ENCODE data around the gene HOTAIR. TPM values are rescaled to one million over a fixed set of nuclear protein-coding genes. Genes with fewer than 3 reads are reported as not detected.
A peak's percentile ranks its signal among the peaks of the same experiment; 100 is the strongest.

HOTAIR gene
- total and polyA plus RNA-seq, 9 donors: 0.02 to 1.2 (median 0.28) TPM; not detected in 5

DNA sequence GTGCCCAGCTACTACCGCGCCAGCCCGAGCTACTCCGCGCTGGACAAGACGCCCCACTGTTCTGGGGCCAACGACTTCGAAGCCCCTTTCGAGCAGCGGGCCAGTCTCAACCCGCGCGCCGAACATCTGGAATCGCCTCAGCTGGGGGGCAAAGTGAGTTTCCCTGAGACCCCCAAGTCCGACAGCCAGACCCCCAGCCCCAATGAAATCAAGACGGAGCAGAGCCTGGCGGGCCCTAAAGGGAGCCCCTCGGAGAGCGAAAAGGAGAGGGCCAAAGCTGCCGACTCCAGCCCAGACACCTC, 10.9 kb upstream of the HOTAIR start:
- Histone ChIP-seq H3K27me3 (peaks cover 2% of the 10 kb centered on the region), H3K9me3 (no peaks in the 10 kb centered on the region), H3K27ac (no peak overlapping the region), H3K4me1 (ENCODE audit: insufficient read depth) (peaks cover 4% of the 10 kb centered on the region), H3K4me3 (peak overlapping the region; percentile 42), H3K36me3 (no peaks in the 10 kb centered on the region)
- 7 to 10% (median 9%) methylated on average over 13 to 21 of the region's 21 CpGs for WGBS, 3 donors
- peak in 1 of 5 donors; percentile 41 for DNase-seq
- TF ChIP-seq POLR2A (IDR thresholded peaks at IDR 0.05) (no peak), EP300 (IDR thresholded peaks at IDR 0.05) (no peak)
- TF ChIP-seq, protein P1, sequence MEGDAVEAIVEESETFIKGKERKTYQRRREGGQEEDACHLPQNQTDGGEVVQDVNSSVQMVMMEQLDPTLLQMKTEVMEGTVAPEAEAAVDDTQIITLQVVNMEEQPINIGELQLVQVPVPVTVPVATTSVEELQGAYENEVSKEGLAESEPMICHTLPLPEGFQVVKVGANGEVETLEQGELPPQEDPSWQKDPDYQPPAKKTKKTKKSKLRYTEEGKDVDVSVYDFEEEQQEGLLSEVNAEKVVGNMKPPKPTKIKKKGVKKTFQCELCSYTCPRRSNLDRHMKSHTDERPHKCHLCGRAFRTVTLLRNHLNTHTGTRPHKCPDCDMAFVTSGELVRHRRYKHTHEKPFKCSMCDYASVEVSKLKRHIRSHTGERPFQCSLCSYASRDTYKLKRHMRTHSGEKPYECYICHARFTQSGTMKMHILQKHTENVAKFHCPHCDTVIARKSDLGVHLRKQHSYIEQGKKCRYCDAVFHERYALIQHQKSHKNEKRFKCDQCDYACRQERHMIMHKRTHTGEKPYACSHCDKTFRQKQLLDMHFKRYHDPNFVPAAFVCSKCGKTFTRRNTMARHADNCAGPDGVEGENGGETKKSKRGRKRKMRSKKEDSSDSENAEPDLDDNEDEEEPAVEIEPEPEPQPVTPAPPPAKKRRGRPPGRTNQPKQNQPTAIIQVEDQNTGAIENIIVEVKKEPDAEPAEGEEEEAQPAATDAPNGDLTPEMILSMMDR (IDR thresholded peaks at IDR 0.05): no peak
- intact Hi-C loops (cut with DNase I): loop anchor here in 3 of 4 donors (5.0 to 10.0 kb wide), 4 partner anchors 222 to 389 kb away; partner anchors contain the start of gene GPR84 (in 1 of the 3)

DNA sequence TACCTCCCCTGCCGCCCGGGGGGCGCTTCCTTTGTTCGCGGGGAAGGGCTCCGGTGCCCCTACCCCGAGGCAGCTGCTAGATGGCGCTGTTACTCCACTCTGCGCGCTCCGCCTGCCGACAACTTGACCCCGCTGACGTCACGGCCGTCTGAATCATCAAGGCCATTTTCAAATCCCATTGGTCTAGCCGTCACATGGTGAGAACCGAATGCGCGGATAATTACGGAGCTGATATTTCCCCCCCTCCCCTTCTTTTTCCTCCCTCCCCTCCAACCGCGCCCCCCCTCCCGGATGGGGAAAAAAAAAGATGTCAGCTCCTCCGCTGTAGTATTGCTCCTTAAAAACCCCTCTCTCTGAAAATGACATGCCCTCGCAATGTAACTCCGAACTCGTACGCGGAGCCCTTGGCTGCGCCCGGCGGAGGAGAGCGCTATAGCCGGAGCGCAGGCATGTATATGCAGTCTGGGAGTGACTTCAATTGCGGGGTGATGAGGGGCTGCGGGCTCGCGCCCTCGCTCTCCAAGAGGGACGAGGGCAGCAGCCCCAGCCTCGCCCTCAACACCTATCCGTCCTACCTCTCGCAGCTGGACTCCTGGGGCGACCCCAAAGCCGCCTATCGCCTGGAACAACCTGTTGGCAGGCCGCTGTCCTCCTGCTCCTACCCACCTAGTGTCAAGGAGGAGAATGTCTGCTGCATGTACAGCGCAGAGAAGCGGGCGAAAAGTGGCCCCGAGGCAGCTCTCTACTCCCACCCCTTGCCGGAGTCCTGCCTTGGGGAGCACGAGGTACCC, 10.3 kb upstream of the HOTAIR start, which contains the start of gene HOXC10:
Gene HOXC10, plus strand, starts transcription at position 246 of the 791 bp plus-strand sequence. Its CDS starts 114 bp downstream, at position 360.
- Histone ChIP-seq H3K4me3 (peak within 1 kb of the TSS; percentile 42), H3K9me3 (no peaks in the 10 kb centered on the region), H3K27ac (no peak within 1 kb of the TSS), H3K27me3 (peaks cover 2% of the 10 kb centered on the region), H3K4me1 (ENCODE audit: insufficient read depth) (peaks cover 4% of the 10 kb centered on the region), H3K36me3 (no peaks in the 10 kb centered on the region)
- WGBS, 3 donors: 3 to 6% (median 4%) methylated on average over 53 to 55 of the region's 55 CpGs
- intact Hi-C loops (cut with DNase I): loop anchor here in 3 of 4 donors (5.0 to 10.0 kb wide), 4 partner anchors 222 to 390 kb away; partner anchors contain the start of gene GPR84 (in 1 of the 3)
- DNase-seq: peak; percentile 89 to 95 (median 95)
- TF ChIP-seq, protein P1 (IDR thresholded peaks at IDR 0.05): peak; percentile 21 to 73 (median 64)
- no peak for TF ChIP-seq POLR2A (IDR thresholded peaks at IDR 0.05)

DNA sequence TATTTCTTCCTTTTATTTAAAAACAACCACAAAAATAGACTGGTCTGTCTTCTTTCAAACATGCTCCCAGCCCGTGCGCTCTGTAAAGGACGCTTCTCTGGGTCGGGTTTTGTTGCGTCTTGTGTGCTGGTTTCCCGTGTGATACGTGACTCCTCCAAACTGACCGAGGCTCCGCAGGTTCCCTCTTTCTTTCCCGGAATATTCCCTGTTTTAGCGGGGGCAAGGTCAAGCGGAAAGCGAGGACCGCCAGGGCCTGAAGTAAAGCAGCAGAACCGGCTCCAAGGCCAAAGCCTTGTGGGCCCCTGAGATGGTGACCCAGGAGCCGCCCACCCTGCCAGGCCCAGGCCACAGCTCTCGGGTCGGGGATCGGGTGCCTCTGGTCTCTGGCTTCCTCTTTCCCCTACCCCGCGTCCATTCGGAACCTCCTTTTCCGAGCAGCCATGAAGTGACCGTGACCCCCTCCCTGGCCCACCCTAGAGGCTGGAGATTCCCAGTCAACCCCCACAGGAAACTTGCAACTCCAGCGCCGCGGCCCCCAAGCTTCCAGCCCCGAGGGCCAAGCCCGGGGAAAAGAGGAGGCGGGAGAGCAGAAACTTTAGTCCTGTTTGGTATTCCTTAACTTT, 9.3 kb upstream of the HOTAIR start:
- WGBS, 3 donors: 10 to 35% (median 11%) methylated on average over 30 of the region's 30 CpGs
- H3K4me3 ChIP-seq: no peak overlapping the region
- DNase-seq: no peak

DNA sequence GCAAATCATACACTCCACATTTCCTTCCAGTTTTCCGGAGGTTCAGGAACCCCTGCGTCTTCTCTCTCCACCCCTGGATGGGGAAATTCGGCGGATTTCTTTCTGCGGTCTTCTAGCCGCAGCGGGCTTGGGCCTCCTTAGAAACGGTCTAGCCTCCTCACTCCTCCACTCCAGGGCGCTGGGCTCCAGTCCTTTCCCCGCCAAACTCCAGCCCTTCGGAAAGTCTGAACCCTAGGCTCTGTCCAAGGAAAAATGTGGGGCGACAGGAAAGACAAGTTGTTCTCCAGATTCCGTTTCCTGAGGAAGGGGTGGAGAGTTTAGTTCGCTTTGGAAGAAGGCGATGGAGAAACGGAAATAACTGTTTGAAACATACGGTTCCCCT, 8.8 kb upstream of the HOTAIR start:
- WGBS, 3 donors: 15 to 66% (median 19%) methylated on average over 17 of the region's 17 CpGs
- H3K27me3 ChIP-seq: peaks cover 2% of the 10 kb centered on the region
- no peak overlapping the region for H3K4me3 ChIP-seq
- no peak for DNase-seq
- H3K36me3 ChIP-seq: no peaks in the 10 kb centered on the region
- no peak overlapping the region for H3K27ac ChIP-seq
- intact Hi-C loops (cut with DNase I): loop anchor here in 2 of 4 donors (10.0 kb wide), 2 partner anchors 381 to 391 kb away; partner anchors contain the start of gene GPR84 (in 1 of the 2)
- no peaks in the 10 kb centered on the region for H3K9me3 ChIP-seq
- peaks cover 4% of the 10 kb centered on the region for H3K4me1 ChIP-seq (ENCODE audit: insufficient read depth)
- TF ChIP-seq EP300 (IDR thresholded peaks at IDR 0.05) (no peak), POLR2A (IDR thresholded peaks at IDR 0.05) (no peak)
- TF ChIP-seq, protein P1 (IDR thresholded peaks at IDR 0.05): no peak

More for the DNA sequence above, 9.3 kb upstream of the HOTAIR start:
- intact Hi-C loops (cut with DNase I): loop anchor here in 2 of 4 donors (10.0 kb wide), 2 partner anchors 381 to 391 kb away; partner anchors contain the start of gene GPR84 (in 1 of the 2)
- peaks cover 2% of the 10 kb centered on the region for H3K27me3 ChIP-seq
- H3K27ac ChIP-seq: no peak overlapping the region
- TF ChIP-seq, protein P1 (IDR thresholded peaks at IDR 0.05): no peak
- TF ChIP-seq EP300 (IDR thresholded peaks at IDR 0.05) (no peak), POLR2A (IDR thresholded peaks at IDR 0.05) (no peak)
- H3K9me3 ChIP-seq: no peaks in the 10 kb centered on the region
- H3K4me1 ChIP-seq (ENCODE audit: insufficient read depth): peaks cover 4% of the 10 kb centered on the region
- H3K36me3 ChIP-seq: no peaks in the 10 kb centered on the region
